ENCODE data around the gene NPY2R.
A peak's percentile ranks its signal among the peaks of the same experiment; 100 is the strongest.

Gene NPY2R

DNA sequence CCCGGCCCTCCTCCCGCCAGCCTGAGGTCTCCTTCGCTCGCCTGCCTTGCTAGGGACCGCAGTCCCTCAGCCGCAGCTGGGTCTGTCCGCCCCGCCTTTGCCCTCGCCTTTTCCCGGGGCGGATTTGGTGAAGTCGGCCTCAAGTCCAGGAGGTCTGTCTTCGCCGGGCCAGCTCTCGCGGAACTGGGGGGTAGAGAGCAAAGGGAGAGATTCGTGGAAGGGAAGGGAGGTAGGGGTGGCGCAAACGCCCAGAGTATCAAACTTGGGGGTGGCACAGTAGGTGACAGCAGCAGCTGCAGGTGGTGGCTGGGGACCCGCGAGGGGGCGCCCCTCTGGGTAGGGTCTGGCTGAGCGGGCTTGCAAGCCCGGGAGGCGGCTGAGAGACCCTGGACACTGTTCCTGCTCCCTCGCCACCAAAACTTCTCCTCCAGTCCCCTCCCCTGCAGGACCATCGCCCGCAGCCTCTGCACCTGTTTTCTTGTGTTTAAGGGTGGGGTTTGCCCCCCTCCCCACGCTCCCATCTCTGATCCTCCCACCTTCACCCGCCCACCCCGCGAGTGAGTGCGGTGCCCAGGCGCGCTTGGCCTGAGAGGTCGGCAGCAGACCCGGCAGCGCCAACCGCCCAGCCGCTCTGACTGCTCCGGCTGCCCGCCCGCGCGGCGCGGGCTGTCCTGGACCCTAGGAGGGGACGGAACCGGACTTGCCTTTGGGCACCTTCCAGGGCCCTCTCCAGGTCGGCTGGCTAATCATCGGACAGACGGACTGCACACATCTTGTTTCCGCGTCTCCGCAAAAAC lies at the start of gene NPY2R:
TSS of gene NPY2R (plus strand) at position 379 of the 797 bp plus-strand sequence. CDS start 5,304 bp downstream, outside the sequence.
- DNase-seq = no peak

DNA sequence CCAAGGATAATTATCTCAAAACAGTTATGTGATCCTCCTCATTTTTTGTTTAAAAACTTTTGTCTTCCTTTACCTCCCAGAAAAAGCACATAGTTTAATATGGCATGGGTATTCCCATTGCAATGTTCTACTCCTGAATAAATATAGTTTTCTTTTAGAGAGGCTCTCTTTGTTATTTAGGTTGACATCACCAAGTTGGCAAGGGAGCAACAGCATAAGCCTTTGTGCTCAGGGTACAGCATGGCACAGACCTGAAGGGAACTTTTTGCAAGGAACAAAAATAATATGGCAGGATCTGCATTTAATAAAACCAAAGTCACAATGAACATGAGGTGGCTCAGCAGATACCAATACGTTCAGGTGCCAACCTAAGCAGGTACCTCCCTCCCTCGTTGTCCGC lies 47.1 kb upstream of the NPY2R start:
- no peak for DNase-seq

- no peak for DNase-seq
Observed at GRCh38 chr4:155164718-155165117, 43.7 kb upstream of the NPY2R start.

- no peak for DNase-seq
Observed at GRCh38 chr4:155170569-155170968, 37.9 kb upstream of the NPY2R start.

DNA sequence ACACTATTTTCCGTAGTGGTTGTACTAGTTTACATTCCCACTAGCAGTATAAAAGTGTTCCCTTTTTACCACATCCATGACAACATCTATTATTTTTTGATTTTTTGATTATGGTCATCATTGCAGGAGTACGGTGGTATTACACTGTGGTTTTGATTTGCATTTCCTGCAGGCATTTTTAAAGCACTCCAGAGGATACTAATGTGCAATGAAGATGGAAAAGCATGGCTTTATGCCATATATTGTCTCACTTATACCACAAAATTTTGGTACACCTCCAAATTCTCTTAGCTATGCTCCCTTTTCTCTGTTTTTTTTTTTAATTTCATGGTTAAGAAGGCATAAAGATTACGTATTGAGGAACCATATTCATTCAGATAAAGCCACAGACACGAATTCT lies 35.1 kb upstream of the NPY2R start:
- DNase-seq = no peak

DNA sequence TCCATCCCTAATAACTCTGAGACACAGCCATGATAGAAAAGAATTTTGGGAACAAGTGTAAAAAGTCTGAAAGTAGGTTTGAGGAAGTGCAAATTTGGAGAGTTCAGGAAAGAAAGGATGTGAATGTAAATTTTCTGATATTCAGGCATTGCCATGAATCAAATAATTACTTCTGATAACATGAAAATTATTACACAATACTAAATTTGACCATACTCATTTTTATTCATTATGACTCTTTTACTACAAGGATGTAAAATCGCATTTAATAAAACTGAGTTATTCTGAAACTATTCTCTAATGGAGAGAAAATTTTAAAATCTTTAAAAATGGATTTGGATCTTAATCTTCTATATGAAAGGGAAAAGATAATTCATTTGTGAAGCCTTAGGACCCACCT lies 33.8 kb upstream of the NPY2R start:
- DNase-seq = no peak

DNA sequence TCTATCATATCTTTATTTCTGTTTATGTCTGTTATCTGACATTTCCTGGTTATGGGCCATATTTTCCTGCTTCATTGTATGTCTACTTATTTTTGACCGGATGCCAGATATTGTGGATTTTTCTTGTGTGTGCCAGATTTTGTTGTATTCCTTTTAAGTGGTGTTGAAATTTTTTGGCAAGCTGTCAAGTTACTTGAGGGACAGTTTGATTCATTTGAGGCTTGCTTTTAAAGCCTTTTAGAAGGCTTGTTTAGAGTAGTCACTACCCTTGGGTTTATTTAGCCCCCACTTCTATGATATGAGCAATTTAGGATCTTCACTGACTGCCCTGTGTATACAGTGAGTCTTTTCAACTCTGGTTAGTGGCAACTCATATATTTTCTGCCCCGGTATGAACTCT lies 29.2 kb upstream of the NPY2R start:
- DNase-seq = peak; percentile 20

DNA sequence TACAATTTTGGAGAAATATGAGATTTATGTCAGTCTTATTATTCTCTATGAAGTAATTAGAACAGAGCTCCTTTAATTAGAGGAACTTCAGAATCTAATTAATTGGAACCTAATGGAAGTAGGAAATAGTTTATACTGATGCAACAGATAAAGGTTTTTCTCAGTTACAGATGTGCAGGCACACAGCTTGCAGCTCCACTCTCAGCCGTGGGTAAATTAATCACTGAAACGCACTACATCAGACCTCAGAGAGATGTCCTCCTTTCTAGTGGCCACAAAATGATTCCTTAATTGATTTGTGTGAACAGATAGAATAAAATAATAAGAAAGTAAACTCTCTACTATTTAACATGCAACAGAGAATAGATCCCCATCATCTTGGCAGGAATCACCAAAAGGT lies 21.5 kb upstream of the NPY2R start:
- no peak for DNase-seq

- DNase-seq = no peak
Observed at GRCh38 chr4:155187989-155188388, 20.4 kb upstream of the NPY2R start.

DNA sequence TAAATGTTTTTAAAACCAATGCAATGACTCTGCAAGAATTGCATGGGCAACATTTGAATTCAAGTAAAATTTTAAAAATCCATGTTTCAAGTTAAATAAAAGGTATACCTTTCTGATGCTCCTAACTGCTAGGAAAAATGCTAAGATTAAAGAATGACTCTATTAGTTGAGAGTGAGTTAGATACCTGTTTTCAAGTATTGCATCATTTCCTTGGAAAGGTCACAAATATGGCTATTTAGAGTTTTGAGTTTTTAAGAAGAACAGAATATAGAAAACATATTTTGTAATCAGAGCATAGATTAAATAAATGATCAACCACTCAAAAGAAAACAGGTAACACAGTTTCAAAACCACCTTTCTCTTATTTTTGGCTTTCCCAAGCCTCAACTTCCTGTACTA lies 18.3 kb upstream of the NPY2R start:
- no peak for DNase-seq

- DNase-seq = no peak
Observed at GRCh38 chr4:155197757-155198156, 10.7 kb upstream of the NPY2R start.

DNA sequence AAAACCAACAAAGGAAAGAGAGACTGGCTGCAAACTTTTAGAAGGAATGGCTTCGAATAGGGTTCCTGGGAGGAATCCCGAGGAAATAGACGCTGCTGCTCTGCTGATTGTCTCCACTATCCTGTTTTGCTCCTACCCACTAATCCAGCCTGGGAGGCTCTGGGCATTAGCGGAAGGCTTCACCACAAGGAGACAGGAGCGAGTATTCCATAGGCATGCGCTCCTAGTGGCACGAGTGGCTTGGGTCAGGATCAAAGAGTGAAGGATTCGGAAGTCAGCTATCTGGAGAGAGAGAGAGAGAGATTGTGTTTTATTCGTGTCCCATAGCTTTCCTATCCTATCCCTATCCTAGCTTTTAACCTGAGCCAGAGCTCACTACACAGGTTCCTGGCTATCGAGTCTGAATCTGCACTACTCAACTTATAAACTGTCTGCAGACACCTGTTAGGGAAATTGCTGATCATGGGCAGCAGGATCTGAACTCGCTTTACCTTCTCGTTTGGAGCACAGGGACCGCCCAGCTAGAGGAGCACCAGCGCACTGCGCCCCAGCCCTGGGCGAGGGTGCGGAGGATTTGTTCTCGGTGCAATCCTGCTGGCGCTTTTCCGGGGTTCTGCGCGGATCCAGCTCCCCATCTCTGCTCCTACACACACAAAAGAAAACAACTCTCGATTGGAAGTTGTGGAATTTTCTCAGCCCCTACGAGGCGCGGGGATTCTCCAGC lies 740 bp upstream of the NPY2R start:
- DNase-seq = no peak

DNA sequence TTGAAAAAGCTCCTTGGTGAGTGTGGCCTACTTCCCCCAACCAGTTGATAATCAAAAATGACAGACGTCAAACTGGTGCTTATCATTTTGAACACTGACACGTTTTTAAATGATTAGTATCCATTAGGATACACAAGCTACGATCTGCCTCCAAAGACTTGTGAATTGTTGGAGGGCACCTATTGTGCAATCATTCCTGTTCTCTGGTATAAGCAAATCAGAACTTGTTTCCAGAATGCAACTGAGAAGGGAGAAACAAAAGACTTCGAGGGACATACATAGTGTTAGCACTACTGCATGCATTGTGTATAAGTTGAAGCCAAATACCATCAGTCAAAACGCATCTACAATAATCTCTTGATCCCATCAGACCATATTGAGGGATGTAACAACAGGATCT lies 11.6 kb downstream of the NPY2R start:
- DNase-seq = no peak

- DNase-seq = no peak
Observed at GRCh38 chr4:155227131-155227530, 18.7 kb downstream of the NPY2R start.

DNA sequence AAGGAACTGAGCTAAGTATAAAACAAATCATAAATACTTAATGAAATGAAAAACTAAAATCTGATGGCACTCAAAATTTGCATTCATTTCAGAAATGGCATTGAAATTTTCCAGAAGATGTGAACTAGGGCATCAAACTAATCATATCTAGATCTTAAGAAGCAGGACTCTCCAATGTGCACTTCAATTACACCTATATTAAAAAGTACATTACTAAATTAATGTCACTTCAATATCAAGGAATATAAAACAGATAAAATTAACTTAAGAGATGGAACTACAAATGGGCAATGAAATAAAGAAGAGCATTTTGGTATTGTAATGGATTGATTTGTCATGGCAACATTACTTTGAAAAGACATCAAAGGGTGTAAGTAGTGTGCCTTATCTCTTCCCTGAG lies 20.3 kb downstream of the NPY2R start:
- no peak for DNase-seq

DNA sequence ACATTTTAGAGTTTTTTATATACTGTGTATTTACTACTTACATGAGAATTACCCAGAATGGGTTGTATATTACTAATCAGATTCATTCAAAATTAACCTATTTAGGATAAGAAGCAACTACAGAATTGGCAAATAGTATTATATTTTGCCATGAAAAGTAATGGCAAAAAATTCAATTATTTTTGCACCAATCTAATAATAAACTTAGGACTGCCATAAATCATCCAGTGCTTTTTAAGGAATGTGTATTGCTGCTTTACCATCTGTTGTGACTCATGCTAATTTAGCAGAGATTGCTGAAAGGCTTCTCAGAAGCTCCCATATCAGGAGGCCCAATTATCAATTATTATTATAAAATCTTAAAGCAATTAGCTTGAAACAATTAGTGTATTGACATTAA lies 24.0 kb downstream of the NPY2R start:
- no peak for DNase-seq

GRCh38 chr4:155234206-155234605 lies 25.8 kb downstream of the NPY2R start:
- DNase-seq = no peak

DNA sequence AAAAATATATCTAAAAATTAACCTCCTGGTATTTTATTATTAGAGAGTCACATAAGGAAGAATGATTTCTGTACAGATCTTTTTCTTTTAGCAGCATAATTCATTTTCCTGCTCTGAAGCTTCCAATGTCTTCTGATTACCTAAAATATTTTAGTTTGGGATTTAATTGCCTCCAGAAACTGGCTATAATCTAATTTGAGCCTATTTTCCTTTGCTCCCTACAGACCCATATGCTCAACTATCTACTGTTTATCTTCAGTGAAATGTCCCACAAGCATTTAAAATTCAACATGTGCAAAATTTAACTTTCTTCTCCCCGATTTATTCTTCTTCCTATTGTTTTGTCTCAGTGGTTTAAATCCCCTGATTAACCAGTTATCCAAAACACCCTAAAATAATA lies 29.1 kb downstream of the NPY2R start:
- no peak for DNase-seq

DNA sequence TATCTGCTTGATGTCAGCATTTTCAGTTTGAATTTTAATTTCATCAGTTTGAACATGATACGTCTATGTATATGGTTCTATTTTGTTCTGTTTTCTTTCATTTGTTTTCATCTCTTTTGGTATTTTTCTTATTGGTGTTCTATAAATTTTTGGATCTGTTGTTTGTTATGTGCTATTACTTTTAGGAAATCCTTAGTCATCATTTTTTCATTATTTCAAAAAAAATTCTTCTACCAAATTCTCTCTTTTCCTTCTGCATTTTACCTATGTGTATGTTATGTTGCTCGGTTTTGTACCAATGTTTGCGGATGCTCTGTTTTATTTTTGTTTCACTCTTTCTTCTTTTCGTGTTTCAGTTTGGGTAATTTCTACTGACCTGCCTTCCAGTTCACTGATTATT lies 32.8 kb downstream of the NPY2R start:
- no peak for DNase-seq

- DNase-seq = no peak
Observed at GRCh38 chr4:155241664-155242063, 33.2 kb downstream of the NPY2R start.

- DNase-seq = no peak
Observed at GRCh38 chr4:155245105-155245504, 36.7 kb downstream of the NPY2R start.

DNA sequence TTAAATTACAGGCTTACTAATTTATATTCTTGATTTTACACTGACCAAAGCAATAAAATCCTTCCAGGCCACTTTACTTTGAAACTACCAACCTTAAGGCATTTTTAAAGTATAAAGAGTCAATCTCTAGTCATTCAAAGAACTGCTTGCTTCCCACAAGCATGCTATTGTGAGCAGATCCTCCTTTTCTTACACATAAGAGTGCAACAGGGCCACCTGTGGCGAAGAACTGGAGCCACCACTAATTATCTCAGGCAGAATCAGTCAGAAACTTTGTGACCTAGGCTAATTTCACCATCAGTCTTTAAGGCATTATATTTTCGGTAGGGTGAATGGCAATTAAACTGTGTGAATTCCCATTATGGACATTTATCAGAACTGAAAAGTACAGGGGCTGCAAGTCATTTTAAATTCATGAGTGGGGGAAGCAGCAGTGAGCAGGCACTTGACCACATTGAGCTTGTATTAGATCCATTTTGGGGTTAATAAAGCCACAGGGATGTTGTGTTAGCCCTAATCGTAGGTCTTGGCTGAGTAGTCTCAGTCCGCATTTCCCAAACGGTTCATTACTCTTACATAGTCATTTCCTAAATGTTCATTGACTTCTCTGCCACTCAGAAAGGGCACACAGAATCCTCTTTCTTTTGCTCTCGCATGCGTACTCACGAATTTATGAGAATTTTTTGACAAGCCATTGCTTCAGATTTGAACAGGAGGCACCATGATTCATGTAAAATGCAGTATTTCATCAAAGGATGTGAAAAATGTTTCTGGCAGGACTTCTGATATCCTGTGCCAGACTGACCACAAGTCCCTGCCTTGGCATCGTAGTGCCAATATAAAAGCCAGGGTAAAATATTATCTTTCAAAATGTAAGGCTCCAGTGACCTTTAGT lies 39.8 kb downstream of the NPY2R start:
- DNase-seq = no peak

DNA sequence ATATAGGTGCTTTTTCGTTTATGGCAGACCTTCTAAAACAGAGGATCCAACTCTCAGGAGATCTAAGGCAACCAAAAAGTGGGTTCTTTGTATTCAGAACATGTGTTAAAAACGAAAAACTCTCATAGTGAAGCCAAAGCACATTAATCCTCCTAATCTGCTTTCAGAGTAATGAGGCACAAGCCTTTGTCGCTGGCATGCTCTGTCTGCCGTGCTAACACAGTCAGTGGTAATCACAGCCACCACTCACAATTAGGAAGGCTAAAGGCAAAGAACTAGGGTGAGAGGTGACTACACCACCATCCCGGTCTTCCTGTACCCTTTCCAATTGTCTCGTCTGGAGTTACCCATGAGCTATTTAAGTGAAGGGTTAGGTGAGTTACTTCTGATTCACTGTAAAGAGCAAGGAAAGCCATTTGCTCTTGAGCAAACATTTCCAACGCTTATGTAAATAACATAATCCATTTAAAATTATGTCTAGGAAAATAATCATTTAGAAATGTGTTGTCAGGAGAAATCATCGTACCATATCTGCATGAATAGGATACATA lies 40.7 kb downstream of the NPY2R start:
- DNase-seq = no peak

Data from COR-L47 (cell line).